Astrocyte (in vitro differentiated cells and primary cell): Measurements from ENCODE around the gene ACTR5.

Source experiments
- CTCF ChIP-seq: IDR thresholded peaks from 2 replicates; pipeline ENCODE4 v1.5.1; 2011; ENCODE audit warnings: low read depth, mild to moderate bottlenecking, inconsistent platforms, low read length, moderate library complexity; ENCODE audit not compliant: insufficient read depth
- EZH2 ChIP-seq: IDR thresholded peaks from 2 replicates; pipeline ENCODE4 v1.6.1; 2012; ENCODE audit warnings: mild to moderate bottlenecking, low read length, inconsistent platforms; ENCODE audit not compliant: insufficient read depth

- TF ChIP-seq CTCF (no peak), EZH2 (no peak)
Measured at GRCh38 chr20:38747495-38748096, 664 bp upstream of the ACTR5 start.
